HG02938 (cell line): ENCODE results near the gene NKTR.

Experiments used
- ATAC-seq: cut with Tn5 transposase; IDR thresholded peaks from one replicate; pipeline ENCODE4 v1.9.1; 2021; ENCODE audit warnings: mild to moderate bottlenecking, moderate library complexity; ENCODE audit not compliant: unreplicated experiment

Gene NKTR

GRCh38 chr3:42691816-42692666 is 91.6 kb downstream of the NKTR start:
- no peak for ATAC-seq

DNA sequence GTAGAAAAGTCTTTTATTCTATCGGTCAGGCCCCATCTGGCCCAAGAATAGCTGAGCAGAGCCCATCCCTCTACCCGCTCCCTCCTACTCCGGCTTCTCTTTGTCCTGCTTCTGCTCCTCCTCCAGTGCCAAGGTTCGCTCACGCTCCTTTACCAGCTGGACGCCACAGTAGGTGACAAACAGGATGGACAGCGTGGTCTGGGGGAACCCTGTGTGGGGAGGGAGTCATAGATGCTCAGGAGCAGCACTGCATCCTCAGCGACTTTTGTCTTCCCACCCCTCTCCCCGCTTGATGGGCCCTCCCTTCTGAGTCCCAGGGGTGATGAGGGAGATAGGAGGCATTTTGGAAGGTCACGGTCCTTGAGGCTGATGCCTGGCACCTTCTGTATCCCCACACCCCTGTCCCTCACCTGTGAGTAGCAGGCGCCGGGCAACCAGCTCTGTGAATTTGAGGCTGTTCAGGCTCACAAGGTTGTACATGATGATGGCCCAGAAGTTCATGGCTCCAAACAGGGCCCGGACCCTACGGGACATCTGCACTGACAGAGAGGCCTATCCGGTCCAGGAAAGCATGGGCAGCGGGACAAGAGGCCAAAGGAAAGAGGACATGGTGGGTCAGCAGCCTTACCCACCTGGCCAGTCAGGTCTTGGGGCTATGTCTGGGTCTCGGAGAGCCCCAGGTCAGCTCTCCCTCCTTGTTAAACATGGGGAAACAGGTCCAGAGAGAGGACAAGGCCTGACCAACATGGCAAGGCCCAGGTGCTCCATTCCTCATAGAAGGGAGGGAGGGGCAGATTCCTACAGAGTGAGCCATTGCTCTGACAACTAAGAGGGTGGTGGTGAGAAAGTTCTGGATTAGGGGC is 92.4 kb downstream of the NKTR start:
- ATAC-seq = no peak

DNA sequence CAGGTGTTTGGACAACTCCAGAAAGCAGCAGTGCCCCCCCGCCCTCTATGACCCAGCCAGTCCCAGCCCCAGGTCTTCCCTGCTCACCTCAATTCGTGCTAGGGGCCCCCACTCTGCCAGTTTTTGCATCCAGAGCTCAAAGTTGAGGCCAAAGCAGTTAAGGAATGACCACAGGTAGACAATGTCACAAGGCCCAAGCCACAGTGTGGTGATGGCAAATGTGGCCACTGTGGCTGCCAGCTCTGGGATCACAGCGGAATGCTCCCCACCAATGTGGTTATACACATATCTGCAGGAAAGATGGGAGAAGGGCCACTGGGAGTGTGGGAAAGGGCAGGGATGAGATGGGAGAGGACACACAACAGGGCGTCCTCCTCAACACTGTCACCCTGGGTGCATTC is 93.0 kb downstream of the NKTR start:
- ATAC-seq = no peak

- no peak for ATAC-seq
Observed at GRCh38 chr3:42694366-42694765, 93.9 kb downstream of the NKTR start.

- ATAC-seq = no peak
Observed at GRCh38 chr3:42696356-42697288, 96.1 kb downstream of the NKTR start.

- no peak for ATAC-seq
Observed at GRCh38 chr3:42697289-42698051, 97.0 kb downstream of the NKTR start.
